DMS114 treated with DMSO at 0.1 percent for 48 hours (cell line): ENCODE measurements around the gene SUCLG2.

Experiments used
- DNase-seq: peaks from one replicate; lab custom pipeline; 2025; ENCODE audit not compliant: unreplicated experiment; lab: John Stamatoyannopoulos, UW

The SUCLG2 gene

DNA sequence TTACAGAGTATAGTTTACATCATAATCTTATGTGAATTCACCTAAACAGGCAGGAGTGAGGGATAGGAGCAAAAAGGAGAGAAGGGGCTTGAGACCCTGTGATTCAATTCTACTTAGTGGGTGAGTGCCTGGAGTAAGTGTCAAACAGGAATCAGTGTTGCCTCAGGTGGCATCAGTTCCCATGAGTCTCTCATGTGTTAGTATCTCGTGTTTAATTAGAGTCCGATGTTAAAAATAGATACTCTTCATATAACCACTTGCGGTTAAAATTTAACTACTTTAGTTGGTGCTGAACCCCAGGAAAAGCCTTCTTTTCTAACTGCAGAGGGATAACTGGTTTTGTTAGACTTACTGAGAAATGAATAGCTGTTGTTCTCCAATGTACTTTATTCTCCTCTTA is 251.5 kb downstream of the SUCLG2 start:
- no peak for DNase-seq

DNA sequence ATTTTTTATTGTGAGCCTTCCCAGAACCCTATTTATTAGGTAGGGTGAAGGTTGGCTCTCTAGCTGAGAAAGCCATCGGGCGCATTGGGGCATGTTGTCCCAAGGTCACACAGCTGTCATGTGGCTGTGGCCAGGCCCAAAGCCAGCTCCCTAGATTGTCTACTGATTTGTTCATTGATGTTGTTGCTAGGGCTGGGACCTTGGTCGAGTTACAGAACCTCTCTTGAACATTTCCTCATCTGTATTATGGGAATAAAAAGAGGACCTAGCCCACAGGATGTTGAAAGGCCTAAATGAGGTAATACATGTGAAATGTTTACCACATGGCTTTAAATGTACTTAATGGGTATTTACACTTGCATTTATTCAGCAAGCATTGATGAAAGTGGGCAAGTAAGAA is 252.5 kb downstream of the SUCLG2 start:
- no peak for DNase-seq

- DNase-seq = no peak
Observed at GRCh38 chr3:67400476-67400875, 253.9 kb downstream of the SUCLG2 start.

DNA sequence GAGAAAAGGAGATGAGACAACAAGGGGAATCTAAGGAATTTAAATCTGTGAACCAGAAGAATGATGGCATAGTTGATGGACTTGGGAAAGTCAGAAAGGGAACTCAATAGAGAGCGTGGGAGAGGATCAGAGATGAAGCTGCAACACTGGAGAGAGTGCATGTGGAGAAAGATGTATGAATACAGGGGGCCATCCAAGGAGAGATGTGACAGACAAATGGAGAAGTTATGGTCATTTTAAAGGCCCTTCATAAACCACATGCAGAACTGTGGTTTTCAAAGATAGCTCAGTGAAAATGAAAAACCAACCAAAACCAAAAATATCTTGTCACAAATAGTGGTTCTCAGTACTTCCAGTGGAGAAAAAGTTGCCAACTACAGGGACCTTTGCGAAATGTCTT is 265.2 kb downstream of the SUCLG2 start:
- DNase-seq = no peak

DNA sequence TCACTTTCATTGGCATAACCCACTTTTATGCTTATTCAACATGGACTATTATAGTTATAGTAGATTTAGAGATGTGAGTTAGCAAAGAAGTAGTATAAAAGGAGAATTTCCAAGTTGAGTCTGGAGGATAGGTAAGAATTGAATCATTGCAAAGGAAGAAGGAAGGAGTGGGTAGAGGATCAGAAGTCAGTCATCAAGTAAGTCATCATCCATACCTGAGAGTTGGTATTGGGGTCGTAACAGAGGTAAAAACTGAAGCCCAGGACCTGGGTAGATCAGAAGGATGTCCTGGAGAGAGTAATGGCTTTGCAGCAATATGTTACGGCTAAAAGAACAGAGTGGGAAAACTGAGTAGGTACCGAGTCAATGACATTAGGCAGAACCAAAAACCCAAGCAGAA is 265.7 kb downstream of the SUCLG2 start:
- no peak for DNase-seq

DNA sequence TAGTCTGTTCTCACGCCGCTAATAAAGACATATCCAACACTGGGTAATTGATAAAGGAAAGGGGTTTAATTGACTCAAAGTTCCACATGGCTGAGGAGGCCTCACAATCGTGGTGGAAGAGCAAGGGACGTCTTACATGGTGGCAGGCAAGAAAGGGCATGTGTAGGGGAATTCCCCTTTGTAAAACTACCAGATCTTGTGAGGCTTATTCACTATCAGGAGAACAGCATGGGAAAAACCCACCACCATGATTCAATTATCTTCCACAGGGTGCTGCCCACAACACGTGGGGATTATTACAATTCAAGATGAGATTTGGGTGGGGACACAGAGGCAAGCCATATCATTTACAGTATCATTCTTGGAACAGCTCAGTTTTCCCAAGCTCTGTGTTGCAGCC is 268.0 kb downstream of the SUCLG2 start:
- DNase-seq = no peak

DNA sequence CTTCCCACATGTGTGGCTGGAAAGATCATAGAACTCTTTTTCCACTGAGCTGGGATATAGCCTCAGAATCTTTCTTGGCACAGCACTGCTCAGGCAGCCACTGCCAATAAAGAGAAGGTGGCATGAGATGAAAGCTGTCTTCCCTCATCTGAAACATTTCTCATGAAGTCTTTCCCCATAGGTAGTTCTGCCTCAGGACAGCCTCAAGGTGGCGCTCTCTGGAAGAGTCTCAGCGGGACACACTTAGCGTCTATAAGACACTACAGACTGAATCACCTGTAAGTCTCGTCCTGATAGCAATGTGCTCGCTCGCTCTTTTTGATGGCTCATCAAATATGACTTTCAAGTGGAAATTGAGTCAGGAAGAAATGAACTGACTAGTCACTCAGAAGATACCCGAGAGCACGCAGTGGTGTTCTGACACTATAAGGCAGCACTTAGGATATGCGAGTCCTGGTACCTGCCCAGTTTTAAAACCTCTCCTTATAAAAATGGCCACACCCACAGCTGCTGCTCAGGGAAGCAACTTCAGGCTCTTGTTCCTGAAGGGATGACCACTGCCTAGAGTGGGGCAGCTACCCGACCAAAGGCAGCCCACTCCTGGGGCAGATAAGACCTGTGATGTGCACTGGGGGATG is 269.5 kb downstream of the SUCLG2 start:
- no peak for DNase-seq

DNA sequence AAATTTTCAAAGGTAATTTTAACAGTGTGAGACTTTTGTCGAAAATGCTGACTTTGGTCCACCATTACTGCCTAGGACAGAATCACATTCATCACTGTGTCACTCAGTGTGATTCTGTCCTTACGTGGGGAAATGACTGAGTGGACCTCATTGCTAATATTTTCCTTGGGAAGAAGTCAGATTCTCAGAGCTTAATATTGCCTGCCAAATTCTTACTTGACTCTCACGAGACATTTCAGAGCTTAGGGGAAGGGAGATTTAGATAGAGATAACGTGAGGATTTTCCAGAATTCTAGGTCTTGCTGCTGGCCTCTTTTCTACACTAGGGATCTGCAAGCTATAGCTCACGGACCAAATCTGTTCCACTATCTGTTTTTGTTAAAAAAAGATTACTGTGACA is 270.4 kb downstream of the SUCLG2 start:
- no peak for DNase-seq

DNA sequence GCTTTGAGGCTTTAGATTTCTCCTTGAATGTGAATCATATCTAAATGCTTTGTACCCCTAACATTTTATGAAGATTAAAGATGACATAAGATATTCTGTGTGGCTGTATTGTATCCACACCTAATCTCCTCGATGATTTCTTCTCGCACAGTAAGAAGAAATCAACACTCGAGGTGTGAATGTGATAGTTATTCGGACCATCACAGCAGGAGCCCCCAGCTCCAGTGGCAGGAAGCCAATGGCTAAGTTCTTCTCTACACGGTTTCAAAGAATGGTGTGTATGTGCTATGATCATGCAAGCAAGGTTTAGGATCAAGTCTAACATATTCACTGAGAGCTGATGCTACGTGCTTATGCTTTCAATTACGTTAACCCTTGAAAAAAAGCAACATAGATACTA is 271.0 kb downstream of the SUCLG2 start:
- DNase-seq = no peak

- DNase-seq = no peak
Observed at GRCh38 chr3:67382536-67382935, 271.9 kb downstream of the SUCLG2 start.

- DNase-seq = no peak
Observed at GRCh38 chr3:67381667-67382272, 272.6 kb downstream of the SUCLG2 start.

- no peak for DNase-seq
Observed at GRCh38 chr3:67380118-67380517, 274.3 kb downstream of the SUCLG2 start.

- no peak for DNase-seq
Observed at GRCh38 chr3:67377299-67377698, 277.1 kb downstream of the SUCLG2 start.

DNA sequence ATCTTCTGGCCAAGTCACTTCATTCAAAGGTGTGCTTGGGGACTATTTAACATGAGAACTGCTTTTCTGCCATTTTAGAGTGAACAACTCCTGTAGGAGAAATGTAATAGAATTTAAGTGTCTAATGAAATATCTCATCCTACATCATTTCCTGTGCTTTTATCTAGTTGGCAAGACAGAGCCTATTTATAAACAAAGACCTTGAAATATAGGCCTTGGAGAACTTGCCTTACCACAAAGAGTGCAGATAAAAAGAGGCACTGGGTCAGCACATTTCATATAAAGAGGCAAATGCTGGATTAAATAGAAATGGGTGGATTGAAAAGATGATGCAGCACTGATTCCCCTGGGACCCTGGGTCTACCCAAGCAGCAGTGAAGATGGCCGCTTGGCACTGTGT is 278.0 kb downstream of the SUCLG2 start:
- no peak for DNase-seq

DNA sequence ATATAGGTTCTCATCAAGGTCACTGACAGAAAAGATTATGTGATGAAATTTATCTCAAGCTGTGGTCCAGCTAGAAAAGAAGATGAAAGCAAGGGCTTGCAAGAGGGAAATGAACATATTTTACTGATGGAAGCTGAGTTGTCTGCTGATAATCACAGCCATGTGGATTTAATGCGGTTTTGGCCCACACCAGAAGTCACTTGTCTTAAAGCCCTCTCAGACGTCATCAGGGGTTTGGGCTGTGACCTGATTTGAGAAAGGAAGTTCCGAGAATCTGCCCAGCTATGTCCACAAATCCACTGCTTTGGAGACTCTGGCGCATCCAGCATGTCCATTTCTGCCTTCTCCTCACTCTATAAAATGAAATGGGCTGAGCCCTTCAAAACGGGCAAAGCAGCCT is 278.4 kb downstream of the SUCLG2 start:
- no peak for DNase-seq

- no peak for DNase-seq
Observed at GRCh38 chr3:67362686-67363085, 291.7 kb downstream of the SUCLG2 start.

DNA sequence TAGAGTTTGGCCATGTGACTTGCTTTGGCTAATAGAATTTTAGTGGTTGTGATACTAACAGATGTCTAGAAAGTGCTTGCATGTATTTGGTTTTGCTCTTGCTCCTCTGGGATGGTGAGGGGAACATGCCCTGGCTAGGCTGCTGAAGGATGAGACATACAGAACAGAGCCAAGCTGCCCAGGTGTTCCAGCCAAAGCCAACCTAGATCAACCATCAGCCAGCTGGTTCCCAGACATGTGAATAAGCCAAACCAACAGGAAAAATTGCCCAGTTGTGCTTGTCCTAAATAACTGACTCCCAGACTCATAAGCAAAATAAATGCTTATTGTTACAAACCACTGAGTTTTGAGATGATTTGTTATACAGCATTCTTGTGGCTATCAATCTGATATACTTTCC is 292.6 kb downstream of the SUCLG2 start:
- no peak for DNase-seq

DNA sequence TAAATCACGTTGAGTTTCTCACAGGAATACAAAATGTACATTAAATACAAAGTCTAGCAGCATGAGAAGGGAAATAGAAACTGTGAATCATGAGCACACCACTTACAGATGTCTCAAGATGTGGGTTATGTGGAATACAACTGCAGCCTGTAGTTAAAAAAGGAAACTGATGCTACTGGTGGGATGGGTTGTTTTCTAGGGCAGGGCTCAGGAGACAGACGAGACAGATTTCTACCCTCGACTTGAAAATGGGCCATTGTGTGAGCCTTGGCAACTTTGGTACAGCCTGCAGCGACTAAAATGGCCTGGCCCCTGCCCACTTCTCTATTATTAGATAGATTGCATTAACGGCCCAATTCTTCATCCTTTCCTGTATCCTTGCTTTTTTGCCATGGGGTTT is 293.1 kb downstream of the SUCLG2 start:
- DNase-seq = no peak

DNA sequence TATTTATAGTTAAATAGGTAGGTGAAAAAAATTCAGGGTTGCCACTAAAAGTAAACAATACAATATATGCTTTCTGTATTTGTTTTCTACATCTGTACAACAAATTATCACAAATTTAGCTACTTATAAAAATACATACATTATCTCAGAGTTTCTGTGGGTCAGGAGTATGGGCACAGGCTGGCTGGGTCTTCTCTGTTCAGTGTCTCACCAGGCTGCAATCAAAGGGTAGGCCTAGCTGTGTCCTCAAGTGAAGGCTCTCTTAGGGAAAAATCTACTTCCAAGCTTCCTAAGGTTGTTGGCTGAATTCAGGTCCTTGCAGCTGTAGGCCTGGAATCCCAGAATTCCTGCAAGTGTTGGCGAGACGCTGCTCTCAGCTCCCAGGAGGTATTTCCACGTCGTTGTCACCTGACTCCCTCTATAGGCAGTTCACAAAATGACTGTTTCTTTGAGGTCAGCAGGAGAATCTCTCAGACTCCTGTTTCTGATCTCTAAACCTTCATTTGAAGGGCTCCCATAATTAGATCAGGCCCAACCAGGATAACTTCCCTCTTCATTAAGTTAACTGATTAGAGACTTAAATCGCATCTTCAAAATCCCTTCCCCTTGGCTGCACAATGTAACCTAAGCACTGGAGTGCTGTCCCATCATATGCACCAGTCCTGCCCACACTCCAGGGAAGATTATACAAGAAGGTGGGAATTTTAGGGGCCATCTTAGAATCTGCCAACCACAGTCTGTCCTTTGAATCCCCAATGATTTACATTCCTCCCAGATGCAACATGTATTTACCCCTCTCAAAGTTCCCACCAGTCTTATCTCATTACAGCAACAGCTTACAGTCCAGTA is 296.6 kb downstream of the SUCLG2 start:
- DNase-seq = peak; percentile 13

DNA sequence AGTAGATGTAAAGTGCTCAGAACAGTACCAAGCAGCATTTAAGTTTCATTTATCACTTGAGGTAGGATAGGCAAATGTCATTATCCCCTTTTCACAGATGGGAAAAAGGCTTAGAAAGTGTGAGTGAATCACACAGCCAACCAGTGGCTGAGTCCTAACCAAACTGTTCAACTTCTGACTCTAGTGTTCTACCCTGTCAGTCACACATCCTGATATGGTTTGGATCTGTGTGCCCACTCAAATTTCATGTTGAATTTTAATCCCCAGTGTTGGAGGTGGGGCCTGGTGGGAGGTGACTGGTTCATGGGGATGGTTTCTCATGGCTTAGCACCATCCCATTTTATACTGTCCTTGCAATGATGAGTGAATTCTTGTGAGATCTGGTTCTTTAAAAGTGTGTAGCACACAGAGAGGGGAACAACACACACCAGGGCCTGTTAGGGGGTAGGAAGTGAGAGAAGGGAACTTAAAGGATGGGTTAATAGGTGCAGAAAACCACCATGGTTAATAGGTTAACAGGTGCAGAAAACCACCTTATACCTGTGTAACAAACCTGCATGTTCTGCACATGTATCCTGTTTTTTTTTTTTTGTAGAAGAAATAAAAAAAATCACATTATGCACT is 304.7 kb downstream of the SUCLG2 start:
- DNase-seq = no peak

- DNase-seq = no peak
Observed at GRCh38 chr3:67346081-67346480, 308.3 kb downstream of the SUCLG2 start.

DNA sequence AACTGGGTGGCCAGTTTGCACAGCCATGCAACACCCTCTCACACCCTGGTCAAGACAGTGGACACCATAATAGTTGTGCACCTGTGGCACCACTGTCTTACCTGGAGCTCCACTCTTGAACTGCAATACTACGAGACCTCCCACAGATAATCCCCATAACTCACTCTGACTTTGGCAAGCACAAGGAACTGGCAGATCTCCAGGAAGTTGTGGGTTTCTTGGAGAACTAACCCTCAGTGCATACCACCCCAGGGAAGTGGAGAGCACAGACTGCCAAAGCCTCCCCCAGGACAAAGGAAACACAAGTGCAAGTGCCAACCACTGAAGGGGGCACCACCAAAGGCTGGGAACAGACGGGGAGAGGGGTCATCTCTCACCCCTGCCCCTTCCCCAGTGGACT is 318.6 kb downstream of the SUCLG2 start:
- no peak for DNase-seq
